DOHH2 (cell line): Measurements from ENCODE around the gene SEMA5A.

Source experiments
- H3F3A ChIP-seq: fragments of 200-600 bp; sonication (generic), shearing (Covaris generic); 2 replicates; pipeline ENCODE4 v1.6.0; 2016; ENCODE audit warnings: antibody characterized with exemption, mild to moderate bottlenecking; ENCODE audit not compliant: control insufficient read depth, insufficient read depth
- H3K27ac ChIP-seq: fragments of 200-600 bp; sonication (generic); 2 replicates; pipeline ENCODE4 v1.5.1; 2014; ENCODE audit warnings: low read depth, mild to moderate bottlenecking, low read length, moderate library complexity
- H3K27me3 ChIP-seq: fragments of 200-600 bp; sonication (generic); 2 replicates; pipeline ENCODE4 v1.6.1; 2014; ENCODE audit warnings: mild to moderate bottlenecking, low read length, mixed read lengths; ENCODE audit not compliant: control insufficient read depth
- H3K36me3 ChIP-seq: fragments of 200-600 bp; sonication (generic); 2 replicates; pipeline ENCODE4 v1.6.1; 2014; ENCODE audit warnings: mild to moderate bottlenecking, low read length, moderate library complexity, mixed read lengths; ENCODE audit not compliant: control insufficient read depth
- H3K4me1 ChIP-seq: fragments of 200-600 bp; sonication (generic); 2 replicates; pipeline ENCODE4 v1.6.1; 2014; ENCODE audit warnings: mild to moderate bottlenecking, low read length, mixed read lengths; ENCODE audit not compliant: control insufficient read depth
- H3K4me2 ChIP-seq: fragments of 200-600 bp; sonication (generic); 2 replicates; pipeline ENCODE4 v1.6.0; 2014; ENCODE audit warnings: mild to moderate bottlenecking, low read length, moderate library complexity
- H3K4me3 ChIP-seq: fragments of 200-600 bp; sonication (generic); 2 replicates; pipeline ENCODE4 v1.5.1; 2014; ENCODE audit warnings: mild to moderate bottlenecking, low read length, mixed read lengths
- H3K79me2 ChIP-seq: fragments of 200-600 bp; sonication (generic); 2 replicates; pipeline ENCODE4 v1.6.1; 2014; ENCODE audit warnings: mild to moderate bottlenecking, low read length, mixed read lengths; ENCODE audit not compliant: control insufficient read depth
- H3K9me2 ChIP-seq: fragments of 200-600 bp; sonication (generic); replicated peaks from 2 replicates; pipeline ENCODE4 v1.6.1; 2014; ENCODE audit warnings: mild to moderate bottlenecking, low read length, mixed read lengths; ENCODE audit not compliant: control insufficient read depth
- H3K9me3 ChIP-seq: fragments of 200-600 bp; sonication (generic); 2 replicates; pipeline ENCODE4 v1.6.1; 2014; ENCODE audit warnings: antibody characterized with exemption, low read length, mixed read lengths; ENCODE audit not compliant: control insufficient read depth, insufficient read depth
- H4K20me1 ChIP-seq: fragments of 200-600 bp; sonication (generic); 2 replicates; pipeline ENCODE4 v1.6.0; 2014; ENCODE audit warnings: low read depth, mild to moderate bottlenecking, antibody characterized with exemption, low read length, moderate library complexity; ENCODE audit not compliant: control insufficient read depth, insufficient read depth
- EZH2phosphoT487 ChIP-seq: fragments of 200-600 bp; sonication (generic); IDR thresholded peaks from 2 replicates; pipeline ENCODE4 v1.6.1; 2017; ENCODE audit warnings: borderline replicate concordance, mild to moderate bottlenecking, antibody characterized with exemption, low read length, moderate library complexity, mixed read lengths
- TF ChIP-seq, protein P1 (sequence below): fragments of 200-600 bp; sonication (generic); IDR thresholded peaks from one replicate; pipeline ENCODE4 v1.5.1; 2014; ENCODE audit warnings: antibody characterized with exemption, mild to moderate bottlenecking, low read depth, low read length; ENCODE audit not compliant: poor library complexity, severe bottlenecking

The SEMA5A gene

DNA sequence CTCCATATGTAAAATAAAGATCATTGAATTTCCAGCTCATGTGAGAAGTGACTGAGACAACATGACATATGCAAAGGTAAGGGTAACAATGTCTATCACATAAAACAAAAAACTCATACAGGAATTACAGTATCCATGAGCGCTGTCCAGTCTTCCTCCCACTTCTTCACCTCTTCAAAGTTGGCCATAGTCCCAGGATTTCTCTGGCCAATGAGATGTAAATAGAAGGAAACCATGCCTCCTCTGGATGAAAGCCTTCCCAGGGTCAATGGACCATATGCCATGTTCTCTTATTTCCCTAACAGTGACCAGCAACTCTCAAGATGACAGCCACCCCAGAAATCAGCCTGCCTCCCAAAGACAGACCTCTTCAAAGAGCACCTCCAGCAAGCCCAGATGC is 75.5 kb downstream of the SEMA5A start:
- H3K36me3 ChIP-seq = no peaks in the 10 kb centered on the region
- TF ChIP-seq EZH2phosphoT487 = no peak
- TF ChIP-seq, protein P1, sequence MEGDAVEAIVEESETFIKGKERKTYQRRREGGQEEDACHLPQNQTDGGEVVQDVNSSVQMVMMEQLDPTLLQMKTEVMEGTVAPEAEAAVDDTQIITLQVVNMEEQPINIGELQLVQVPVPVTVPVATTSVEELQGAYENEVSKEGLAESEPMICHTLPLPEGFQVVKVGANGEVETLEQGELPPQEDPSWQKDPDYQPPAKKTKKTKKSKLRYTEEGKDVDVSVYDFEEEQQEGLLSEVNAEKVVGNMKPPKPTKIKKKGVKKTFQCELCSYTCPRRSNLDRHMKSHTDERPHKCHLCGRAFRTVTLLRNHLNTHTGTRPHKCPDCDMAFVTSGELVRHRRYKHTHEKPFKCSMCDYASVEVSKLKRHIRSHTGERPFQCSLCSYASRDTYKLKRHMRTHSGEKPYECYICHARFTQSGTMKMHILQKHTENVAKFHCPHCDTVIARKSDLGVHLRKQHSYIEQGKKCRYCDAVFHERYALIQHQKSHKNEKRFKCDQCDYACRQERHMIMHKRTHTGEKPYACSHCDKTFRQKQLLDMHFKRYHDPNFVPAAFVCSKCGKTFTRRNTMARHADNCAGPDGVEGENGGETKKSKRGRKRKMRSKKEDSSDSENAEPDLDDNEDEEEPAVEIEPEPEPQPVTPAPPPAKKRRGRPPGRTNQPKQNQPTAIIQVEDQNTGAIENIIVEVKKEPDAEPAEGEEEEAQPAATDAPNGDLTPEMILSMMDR = no peak
- H3K27me3 ChIP-seq = no peaks in the 10 kb centered on the region
- no peaks in the 10 kb centered on the region for H3K9me2 ChIP-seq
- no peaks in the 10 kb centered on the region for H4K20me1 ChIP-seq
- no peak overlapping the region for H3K4me2 ChIP-seq
- H3K4me3 ChIP-seq = no peak overlapping the region
- no peaks in the 10 kb centered on the region for H3K79me2 ChIP-seq
- H3K9me3 ChIP-seq = no peaks in the 10 kb centered on the region
- no peak overlapping the region for H3K27ac ChIP-seq
- no peaks in the 10 kb centered on the region for H3K4me1 ChIP-seq
- H3F3A ChIP-seq = no peaks in the 10 kb centered on the region

- Histone ChIP-seq H3K4me2 (no peak overlapping the region), H4K20me1 (no peaks in the 10 kb centered on the region), H3K27ac (no peak overlapping the region), H3K36me3 (no peaks in the 10 kb centered on the region), H3K9me2 (no peaks in the 10 kb centered on the region), H3K79me2 (no peaks in the 10 kb centered on the region), H3F3A (no peaks in the 10 kb centered on the region), H3K27me3 (no peaks in the 10 kb centered on the region), H3K9me3 (no peaks in the 10 kb centered on the region), H3K4me3 (no peak overlapping the region), H3K4me1 (no peaks in the 10 kb centered on the region)
- TF ChIP-seq, protein P1 = no peak
- no peak for TF ChIP-seq EZH2phosphoT487
Observed at GRCh38 chr5:9468060-9468388, 77.9 kb downstream of the SEMA5A start.

- Histone ChIP-seq H3K9me2 (no peaks in the 10 kb centered on the region), H3K9me3 (no peaks in the 10 kb centered on the region), H3K36me3 (no peaks in the 10 kb centered on the region), H3K4me1 (no peaks in the 10 kb centered on the region), H3K4me2 (no peak overlapping the region), H3K27ac (no peak overlapping the region), H3K79me2 (no peaks in the 10 kb centered on the region), H3K27me3 (no peaks in the 10 kb centered on the region), H4K20me1 (no peaks in the 10 kb centered on the region), H3F3A (no peaks in the 10 kb centered on the region), H3K4me3 (no peak overlapping the region)
- TF ChIP-seq, protein P1 = no peak
- TF ChIP-seq EZH2phosphoT487 = no peak
Observed at GRCh38 chr5:9467199-9468059, 78.4 kb downstream of the SEMA5A start.
